NCI-H1436 treated with DMSO at 0.1 percent for 48 hours (cell line): ENCODE data around the gene CRACR2B.

Experiments
- DNase-seq: peaks from one replicate; lab custom pipeline; 2025; lab: John Stamatoyannopoulos, UW

Gene CRACR2B

GRCh38 chr11:811446-812245 is 16.1 kb upstream of the CRACR2B start:
- DNase-seq, result no peak

GRCh38 chr11:812390-812789 is 15.3 kb upstream of the CRACR2B start:
- DNase-seq, result no peak

GRCh38 chr11:813072-813455 is 14.7 kb upstream of the CRACR2B start:
- DNase-seq, result no peak

GRCh38 chr11:813456-814096 is 14.1 kb upstream of the CRACR2B start:
- DNase-seq, result no peak

- DNase-seq, result no peak
These were observed 11.9 kb upstream of the CRACR2B start for GRCh38 chr11:815675-816432.

- DNase-seq, result no peak
These were observed 11.3 kb upstream of the CRACR2B start for GRCh38 chr11:816433-816779.

- DNase-seq, result no peak
These were observed 9.2 kb upstream of the CRACR2B start, which contains the start of gene PNPLA2 for GRCh38 chr11:818396-819128. Gene PNPLA2, plus strand, starts transcription at chr11:818914. Its CDS starts 805 bp downstream, at chr11:819719.

GRCh38 chr11:819129-819931 is 8.4 kb upstream of the CRACR2B start:
- peak; percentile 25 for DNase-seq

GRCh38 chr11:819943-820649 is 7.6 kb upstream of the CRACR2B start:
- DNase-seq, result no peak

- DNase-seq, result no peak
These were observed 6.8 kb upstream of the CRACR2B start for GRCh38 chr11:820655-821511.

- no peak for DNase-seq
These were observed 6.0 kb upstream of the CRACR2B start for GRCh38 chr11:821512-822371.

GRCh38 chr11:823441-824291 is 4.1 kb upstream of the CRACR2B start:
- DNase-seq, result no peak

GRCh38 chr11:824292-824880 is 3.3 kb upstream of the CRACR2B start:
- no peak for DNase-seq

GRCh38 chr11:824942-825341 is 2.8 kb upstream of the CRACR2B start:
- no peak for DNase-seq

- DNase-seq, result no peak
These were observed 2.1 kb upstream of the CRACR2B start for GRCh38 chr11:825366-826226.

- DNase-seq, result no peak
These were observed 1.5 kb upstream of the CRACR2B start for GRCh38 chr11:826227-826621.

- DNase-seq, result no peak
These were observed 928 bp upstream of the CRACR2B start for GRCh38 chr11:826836-827145.
